ENCODE measurements around the gene MAT2A.
"Not testable (repeated sequence)": the region's sequence is repeated elsewhere in the genome, so short reads cannot be mapped to it uniquely, and the experiment has no call there.

MAT2A gene

GRCh38 chr2:85577386-85578242 lies 38.6 kb downstream of the MAT2A start, which contains the start of gene VAMP8:
VAMP8 (plus strand) TSS chr2:85577586; CDS start chr2:85577647, 61 bp downstream.
- in situ Hi-C loops (cut with HindIII; ENCODE audit: low sequenced_read_pairs), result no loop called here

- in situ Hi-C loops (cut with HindIII; ENCODE audit: low sequenced_read_pairs), result no loop called here
Measured at GRCh38 chr2:85578243-85579180, 39.5 kb downstream of the MAT2A start.

- in situ Hi-C loops (cut with HindIII; ENCODE audit: low sequenced_read_pairs), result no loop called here
Measured at GRCh38 chr2:85579266-85579935, 40.4 kb downstream of the MAT2A start.

GRCh38 chr2:85580206-85580605 lies 41.2 kb downstream of the MAT2A start:
- in situ Hi-C loops (cut with HindIII; ENCODE audit: low sequenced_read_pairs), result no loop called here

GRCh38 chr2:85582492-85582891 lies 43.5 kb downstream of the MAT2A start:
- in situ Hi-C loops (cut with HindIII; ENCODE audit: low sequenced_read_pairs), result no loop called here

GRCh38 chr2:85583667-85584353 lies 44.8 kb downstream of the MAT2A start:
- in situ Hi-C loops (cut with HindIII; ENCODE audit: low sequenced_read_pairs), result no loop called here

GRCh38 chr2:85584354-85584856 lies 45.4 kb downstream of the MAT2A start, which contains the start of gene VAMP5:
VAMP5 (plus strand) TSS chr2:85584431; CDS start chr2:85584491, 60 bp downstream.
- in situ Hi-C loops (cut with HindIII; ENCODE audit: low sequenced_read_pairs), result no loop called here

- in situ Hi-C loops (cut with HindIII; ENCODE audit: low sequenced_read_pairs), result no loop called here
Measured at GRCh38 chr2:85584857-85585780, 46.2 kb downstream of the MAT2A start.

GRCh38 chr2:85585781-85586105 lies 46.8 kb downstream of the MAT2A start:
- in situ Hi-C loops (cut with HindIII; ENCODE audit: low sequenced_read_pairs), result no loop called here

- in situ Hi-C loops (cut with HindIII; ENCODE audit: low sequenced_read_pairs), result no loop called here
Measured at GRCh38 chr2:85588236-85588635, 49.3 kb downstream of the MAT2A start.

GRCh38 chr2:85588645-85589044 lies 49.7 kb downstream of the MAT2A start:
- in situ Hi-C loops (cut with HindIII; ENCODE audit: low sequenced_read_pairs), result no loop called here

GRCh38 chr2:85589181-85589580 lies 50.2 kb downstream of the MAT2A start:
- in situ Hi-C loops (cut with HindIII; ENCODE audit: low sequenced_read_pairs), result no loop called here

- in situ Hi-C loops (cut with HindIII; ENCODE audit: low sequenced_read_pairs), result no loop called here
Measured at GRCh38 chr2:85589982-85590791, 51.2 kb downstream of the MAT2A start.

GRCh38 chr2:85590950-85591349 lies 52.0 kb downstream of the MAT2A start:
- in situ Hi-C loops (cut with HindIII; ENCODE audit: low sequenced_read_pairs), result no loop called here

GRCh38 chr2:85591563-85591962 lies 52.6 kb downstream of the MAT2A start:
- in situ Hi-C loops (cut with HindIII; ENCODE audit: low sequenced_read_pairs), result no loop called here

- in situ Hi-C loops (cut with HindIII; ENCODE audit: low sequenced_read_pairs), result not testable (repeated sequence)
Measured at GRCh38 chr2:85592299-85592698, 53.3 kb downstream of the MAT2A start.

GRCh38 chr2:85593023-85593422 lies 54.1 kb downstream of the MAT2A start:
- in situ Hi-C loops (cut with HindIII; ENCODE audit: low sequenced_read_pairs), result no loop called here

Data from endothelial cell of hepatic sinusoid (primary cell).